Middle frontal gyrus (tissue), 1 donor: ENCODE measurements around the gene ALDOA.
"Not testable (repeated sequence)": the region's sequence is repeated elsewhere in the genome, so short reads cannot be mapped to it uniquely, and the experiment has no call there.

Source experiments
- DNase-seq: peaks from one replicate; pipeline ENCODE4 v3.0.0-alpha.2; 2015; ENCODE audit warnings: low spot score; ENCODE audit errors: extremely low spot score

The ALDOA gene

GRCh38 chr16:30065102-30065942 lies at the start of gene ALDOA:
Gene ALDOA, plus strand, starts transcription at chr16:30065760. Its CDS starts 1,138 bp downstream, at chr16:30066898.
- peak; percentile 97 for DNase-seq

- no peak for DNase-seq
Observed at GRCh38 chr16:30016555-30017276, 48.8 kb upstream of the ALDOA start.

GRCh38 chr16:30017277-30017656 lies 48.3 kb upstream of the ALDOA start:
- no peak for DNase-seq

GRCh38 chr16:30017937-30018336 lies 47.6 kb upstream of the ALDOA start:
- DNase-seq, result not testable (repeated sequence)

- DNase-seq, result no peak
Observed at GRCh38 chr16:30018731-30019158, 46.8 kb upstream of the ALDOA start.

- DNase-seq, result no peak
Observed at GRCh38 chr16:30022887-30023286, 42.7 kb upstream of the ALDOA start, which contains the start of gene C16orf92. Gene C16orf92, plus strand, starts transcription at chr16:30023198. Its CDS starts 143 bp downstream, at chr16:30023341.

GRCh38 chr16:30023586-30023985 lies 42.0 kb upstream of the ALDOA start:
- no peak for DNase-seq

GRCh38 chr16:30024451-30024850 lies 41.1 kb upstream of the ALDOA start:
- no peak for DNase-seq

GRCh38 chr16:30025156-30025555 lies 40.4 kb upstream of the ALDOA start:
- no peak for DNase-seq

- DNase-seq, result no peak
Observed at GRCh38 chr16:30025574-30025973, 40.0 kb upstream of the ALDOA start.

- no peak for DNase-seq
Observed at GRCh38 chr16:30026449-30026848, 39.1 kb upstream of the ALDOA start.

GRCh38 chr16:30027588-30028437 lies 37.7 kb upstream of the ALDOA start:
- no peak for DNase-seq

- DNase-seq, result no peak
Observed at GRCh38 chr16:30028438-30029076, 37.0 kb upstream of the ALDOA start.

GRCh38 chr16:30030011-30030685 lies 35.4 kb upstream of the ALDOA start:
- DNase-seq, result no peak

GRCh38 chr16:30030841-30031413 lies 34.6 kb upstream of the ALDOA start, which contains the start of gene TLCD3B:
Gene TLCD3B, minus strand, starts transcription at chr16:30031271. Its CDS starts 744 bp downstream, at chr16:30030527.
- DNase-seq, result no peak

GRCh38 chr16:30031477-30031918 lies 34.1 kb upstream of the ALDOA start:
- no peak for DNase-seq

- no peak for DNase-seq
Observed at GRCh38 chr16:30032083-30032819, 33.3 kb upstream of the ALDOA start.

- no peak for DNase-seq
Observed at GRCh38 chr16:30033270-30033669, 32.3 kb upstream of the ALDOA start.

GRCh38 chr16:30040221-30040620 lies 25.3 kb upstream of the ALDOA start:
- no peak for DNase-seq
